GM13977 (cell line): ENCODE results near the gene ARHGAP10.
"Not testable (repeated sequence)": the region's sequence is repeated elsewhere in the genome, so short reads cannot be mapped to it uniquely, and the experiment has no call there.

Experiments
- DNase-seq: peaks from one replicate; pipeline ENCODE4 v3.0.0; 2012; ENCODE audit warnings: low spot score
- in situ Hi-C: fragments of 300-500 bp; cut with MboI; formaldehyde crosslinking; loops from one replicate; pipeline ENCODE4 v1.12.0; 2022; ENCODE audit warnings: low sequenced_read_pairs, low pct_unique_long_range_greater_than_20kb, mixed read lengths, inconsistent platforms; ENCODE audit not compliant: unreplicated experiment
- TF ChIP-seq, protein P1 (sequence below): IDR thresholded peaks from 2 replicates; pipeline ENCODE4 v1.5.1; 2012; ENCODE audit warnings: mild to moderate bottlenecking, control low read depth; ENCODE audit not compliant: insufficient read depth; ENCODE audit errors: extremely low read depth, missing control alignments

Gene ARHGAP10

DNA sequence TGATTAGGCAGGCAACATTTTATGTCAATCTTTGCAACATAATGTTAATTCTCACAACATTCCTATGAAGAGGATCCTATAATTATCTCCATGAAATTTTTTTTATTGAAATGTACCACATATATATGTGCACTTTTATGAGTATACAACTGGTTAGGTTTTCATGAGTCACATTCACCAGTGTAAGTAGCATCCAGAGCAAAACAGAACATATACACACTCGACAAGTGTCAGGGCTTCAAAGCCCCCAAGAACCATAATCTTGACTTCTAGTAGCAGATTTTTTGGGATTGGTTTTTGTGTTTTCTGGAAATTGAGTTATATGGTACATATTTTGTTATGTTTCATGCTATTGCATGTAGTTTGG lies 62.4 kb downstream of the ARHGAP10 start:
- no peak for DNase-seq
- in situ Hi-C loops = no loop called here
- TF ChIP-seq, protein P1, sequence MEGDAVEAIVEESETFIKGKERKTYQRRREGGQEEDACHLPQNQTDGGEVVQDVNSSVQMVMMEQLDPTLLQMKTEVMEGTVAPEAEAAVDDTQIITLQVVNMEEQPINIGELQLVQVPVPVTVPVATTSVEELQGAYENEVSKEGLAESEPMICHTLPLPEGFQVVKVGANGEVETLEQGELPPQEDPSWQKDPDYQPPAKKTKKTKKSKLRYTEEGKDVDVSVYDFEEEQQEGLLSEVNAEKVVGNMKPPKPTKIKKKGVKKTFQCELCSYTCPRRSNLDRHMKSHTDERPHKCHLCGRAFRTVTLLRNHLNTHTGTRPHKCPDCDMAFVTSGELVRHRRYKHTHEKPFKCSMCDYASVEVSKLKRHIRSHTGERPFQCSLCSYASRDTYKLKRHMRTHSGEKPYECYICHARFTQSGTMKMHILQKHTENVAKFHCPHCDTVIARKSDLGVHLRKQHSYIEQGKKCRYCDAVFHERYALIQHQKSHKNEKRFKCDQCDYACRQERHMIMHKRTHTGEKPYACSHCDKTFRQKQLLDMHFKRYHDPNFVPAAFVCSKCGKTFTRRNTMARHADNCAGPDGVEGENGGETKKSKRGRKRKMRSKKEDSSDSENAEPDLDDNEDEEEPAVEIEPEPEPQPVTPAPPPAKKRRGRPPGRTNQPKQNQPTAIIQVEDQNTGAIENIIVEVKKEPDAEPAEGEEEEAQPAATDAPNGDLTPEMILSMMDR = no peak

DNA sequence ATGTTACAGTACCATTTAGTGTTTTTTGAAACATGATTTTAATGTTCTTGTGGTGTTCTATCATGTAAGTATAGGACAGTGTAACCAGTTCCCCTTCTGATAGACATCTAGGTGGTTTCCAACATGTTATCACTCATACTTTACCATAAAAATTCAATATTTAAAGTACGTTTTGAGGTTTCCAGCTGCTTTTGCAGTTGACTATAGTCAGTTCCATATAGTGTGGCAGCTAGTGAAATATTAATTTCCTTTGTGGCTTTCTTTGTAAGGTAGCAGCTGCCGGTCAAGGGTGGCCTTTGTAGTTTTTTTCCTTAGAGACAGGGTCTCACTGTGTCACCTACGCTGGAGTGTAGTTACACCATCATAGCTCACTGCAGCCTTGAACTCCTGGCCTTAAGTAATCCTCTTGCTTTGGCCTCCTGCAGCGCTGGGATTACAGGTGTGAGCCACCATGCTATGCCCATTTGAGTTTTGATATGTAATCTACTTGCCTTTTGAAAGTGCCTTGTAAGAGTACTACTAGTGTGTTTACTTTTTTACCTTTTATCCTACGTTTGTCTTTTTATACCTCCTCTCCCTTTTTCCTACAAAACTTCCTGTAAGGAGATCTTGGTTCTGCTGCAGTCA lies 63.0 kb downstream of the ARHGAP10 start:
- in situ Hi-C loops = no loop called here
- peak; percentile 44 for DNase-seq
- TF ChIP-seq, protein P1 = no peak

- in situ Hi-C loops = not testable (repeated sequence)
These were observed 67.2 kb downstream of the ARHGAP10 start for GRCh38 chr4:147799057-147799456.

DNA sequence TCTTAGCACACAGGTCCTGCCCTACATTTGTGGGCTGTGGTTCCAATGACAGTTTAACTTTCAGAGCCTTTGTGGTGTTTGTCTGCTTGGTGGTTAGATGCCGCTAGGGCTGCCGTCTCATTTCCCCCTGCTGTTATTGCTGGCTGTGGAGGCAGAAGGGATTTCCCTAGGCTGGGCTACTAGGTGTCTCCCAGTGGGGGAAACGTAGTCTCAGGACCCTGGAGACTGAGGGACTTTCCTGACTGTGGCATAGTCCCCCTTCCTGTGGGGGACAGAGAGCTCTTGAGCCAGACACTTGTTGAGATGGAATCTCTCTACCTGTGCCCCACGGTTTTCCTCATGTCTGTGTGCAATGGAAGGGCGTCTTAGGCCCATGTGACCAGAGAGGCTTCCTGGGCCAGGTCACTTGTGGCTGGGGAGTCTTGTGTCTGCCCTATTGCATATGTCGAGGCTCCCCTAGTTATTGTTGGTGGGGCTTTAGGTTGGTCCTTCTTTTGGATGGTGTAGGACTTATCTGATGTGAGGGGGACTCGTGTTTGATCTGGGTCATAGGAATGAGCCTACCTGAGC lies 68.2 kb downstream of the ARHGAP10 start:
- in situ Hi-C loops = no loop called here
- TF ChIP-seq, protein P1 = no peak
- DNase-seq = peak; percentile 63

More at GRCh38 chr4:147799057-147799456, 67.2 kb downstream of the ARHGAP10 start:
- not testable (repeated sequence) for DNase-seq

DNA sequence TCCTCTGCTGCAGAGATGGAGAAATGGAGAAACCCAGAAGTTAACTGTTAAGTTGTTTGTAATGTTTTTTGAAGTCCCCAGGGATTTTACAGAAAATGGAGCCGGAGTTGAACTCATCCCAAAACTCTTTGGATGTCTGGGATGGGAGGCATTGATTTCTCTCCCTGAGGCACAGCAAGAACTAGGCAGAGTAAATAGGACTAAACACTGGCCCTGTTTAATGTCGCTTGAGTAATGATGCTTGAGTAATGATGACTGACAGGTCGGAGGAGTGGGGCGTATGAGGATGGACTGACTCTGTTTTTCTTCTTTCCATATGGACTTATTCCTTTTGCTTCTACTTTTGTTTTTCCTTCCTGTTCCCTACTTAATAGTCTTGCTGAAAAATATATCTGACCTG lies 69.9 kb downstream of the ARHGAP10 start:
- TF ChIP-seq, protein P1 = no peak
- no peak for DNase-seq
- in situ Hi-C loops = no loop called here

DNA sequence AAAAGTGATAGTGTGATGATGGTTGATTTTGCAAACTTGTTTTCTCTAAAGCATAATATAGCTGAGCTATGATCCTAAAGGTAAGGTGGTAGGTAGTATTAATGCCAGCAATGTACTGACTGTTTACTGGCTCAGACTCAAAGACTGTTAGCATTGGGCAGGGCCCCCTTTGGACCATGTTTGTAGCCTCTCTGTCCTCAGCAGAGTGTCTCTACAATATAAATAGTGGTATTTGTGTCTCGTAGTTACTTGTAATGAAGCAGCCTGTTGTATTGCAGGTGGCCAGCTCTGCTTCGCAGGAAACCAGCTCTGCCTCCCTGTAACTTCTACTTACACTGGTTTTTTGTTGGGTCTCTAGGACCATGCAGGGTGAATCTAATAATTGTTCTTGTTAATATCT lies 70.5 kb downstream of the ARHGAP10 start:
- TF ChIP-seq, protein P1 = no peak
- DNase-seq = no peak
- in situ Hi-C loops = no loop called here

DNA sequence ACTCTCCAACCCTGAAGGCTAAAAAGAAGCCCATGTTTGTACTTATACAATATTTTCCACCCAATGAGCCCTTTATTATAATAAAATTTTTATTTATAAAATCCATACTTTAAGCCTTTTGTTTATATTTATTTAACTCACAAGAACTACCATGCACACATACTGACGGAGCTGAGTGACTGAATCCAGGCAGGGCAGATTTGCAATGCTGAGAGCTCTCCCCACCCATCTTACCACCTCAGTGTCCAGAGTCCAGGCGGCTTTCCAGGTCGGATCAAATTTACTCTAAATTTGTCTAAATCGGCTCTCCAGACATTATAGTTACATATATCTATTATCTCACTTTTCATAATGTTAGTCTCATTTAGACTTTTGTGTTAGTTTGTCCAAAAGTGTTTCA lies 74.1 kb downstream of the ARHGAP10 start:
- TF ChIP-seq, protein P1 = no peak
- no peak for DNase-seq
- in situ Hi-C loops = no loop called here
